Tibial artery (tissue), 4 donors: ENCODE data around the gene CSPG5.

Experiments
- DNase-seq, 2 donors: peaks; one replicate each; pipeline ENCODE4 v3.0.0-alpha.2; 2019
- H3K27ac ChIP-seq, 2 donors: fragments of 200-600 bp; sonication (generic) in 1 of 2; 1 replicate in 1 of 2; 2 replicates in 1 of 2; pipeline ENCODE4 v1.5.1; 2018 to 2019; ENCODE audit warnings: mild to moderate bottlenecking in 1 of 2
- H3K27me3 ChIP-seq, 2 donors: fragments of 200-600 bp; sonication (generic) in 1 of 2; one replicate each; pipeline versions ENCODE4 v1.5.1 to v1.6.0; 2016 to 2019
- H3K36me3 ChIP-seq, 3 donors: fragments of 200-600 bp; sonication (generic) in 2 of 3; one replicate each; pipeline ENCODE4 v1.5.1; 2016 to 2019; ENCODE audit warnings: mild to moderate bottlenecking in 2 of 3
- H3K4me1 ChIP-seq, 4 donors: fragments of 200-600 bp; sonication (generic) in 2 of 4; 1 replicate in 3 of 4; 2 replicates in 1 of 4; pipeline ENCODE4 v1.5.1; 2016 to 2019
- H3K4me3 ChIP-seq, 2 donors: fragments of 200-600 bp; sonication (generic) in 1 of 2; 1 replicate in 1 of 2; 2 replicates in 1 of 2; pipeline ENCODE4 v1.5.1; 2018 to 2019; ENCODE audit warnings: mild to moderate bottlenecking in 2 of 2
- H3K9me3 ChIP-seq, 3 donors: fragments of 200-600 bp; sonication (generic) in 1 of 3; one replicate each; pipeline ENCODE4 v1.5.1; 2016 to 2019
- intact Hi-C: fragments of 100-400 bp; cut with DNase I; formaldehyde crosslinking; loops from one replicate; pipeline ENCODE4 v1.15.0; 2023; ENCODE audit warnings: low total_unique reads
- TF ChIP-seq, protein P1 (sequence below), 2 experiments: fragments of 200-600 bp in 1 of 2; fragments of 450-650 bp in 1 of 2; IDR thresholded peaks; one replicate each; pipeline ENCODE4 v1.5.1; 2017 to 2019; ENCODE audit warnings: antibody characterized with exemption in 2 of 2, mild to moderate bottlenecking in 1 of 2, moderate library complexity in 1 of 2

CSPG5 gene

DNA sequence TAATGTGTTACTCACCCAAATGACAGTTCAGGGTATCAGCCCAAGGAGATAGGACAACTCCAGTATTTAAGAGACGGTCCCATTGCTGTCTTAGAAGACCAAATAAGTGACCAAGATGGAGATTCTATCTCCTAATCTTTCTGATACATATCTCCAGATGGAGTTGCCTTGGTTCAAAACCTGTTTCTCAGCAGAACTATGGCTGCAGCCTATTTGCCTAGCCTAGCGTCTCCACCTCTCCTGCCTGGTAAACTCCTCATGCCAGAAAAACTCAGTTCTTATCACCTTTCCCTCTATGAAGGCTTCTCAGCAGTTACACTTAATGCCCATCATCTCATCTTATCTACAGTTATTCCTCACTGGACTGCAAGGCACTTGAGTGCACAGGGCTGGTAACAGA, 1.2 kb upstream of the CSPG5 start:
- no peak for DNase-seq
- Histone ChIP-seq H3K4me3 (no peak overlapping the region), H3K27me3 (no peaks in the 10 kb centered on the region), H3K27ac (no peak overlapping the region), H3K36me3 (peaks cover 0 to 8% (median 2%) of the 10 kb centered on the region in 3 donors), H3K9me3 (no peaks in the 10 kb centered on the region), H3K4me1 (peaks cover 0 to 19% (median 16%) of the 10 kb centered on the region in 4 donors)
- intact Hi-C loops = no loop called here
- TF ChIP-seq, protein P1, sequence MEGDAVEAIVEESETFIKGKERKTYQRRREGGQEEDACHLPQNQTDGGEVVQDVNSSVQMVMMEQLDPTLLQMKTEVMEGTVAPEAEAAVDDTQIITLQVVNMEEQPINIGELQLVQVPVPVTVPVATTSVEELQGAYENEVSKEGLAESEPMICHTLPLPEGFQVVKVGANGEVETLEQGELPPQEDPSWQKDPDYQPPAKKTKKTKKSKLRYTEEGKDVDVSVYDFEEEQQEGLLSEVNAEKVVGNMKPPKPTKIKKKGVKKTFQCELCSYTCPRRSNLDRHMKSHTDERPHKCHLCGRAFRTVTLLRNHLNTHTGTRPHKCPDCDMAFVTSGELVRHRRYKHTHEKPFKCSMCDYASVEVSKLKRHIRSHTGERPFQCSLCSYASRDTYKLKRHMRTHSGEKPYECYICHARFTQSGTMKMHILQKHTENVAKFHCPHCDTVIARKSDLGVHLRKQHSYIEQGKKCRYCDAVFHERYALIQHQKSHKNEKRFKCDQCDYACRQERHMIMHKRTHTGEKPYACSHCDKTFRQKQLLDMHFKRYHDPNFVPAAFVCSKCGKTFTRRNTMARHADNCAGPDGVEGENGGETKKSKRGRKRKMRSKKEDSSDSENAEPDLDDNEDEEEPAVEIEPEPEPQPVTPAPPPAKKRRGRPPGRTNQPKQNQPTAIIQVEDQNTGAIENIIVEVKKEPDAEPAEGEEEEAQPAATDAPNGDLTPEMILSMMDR (IDR thresholded peaks at IDR 0.05) = no peak

GRCh38 chr3:47578119-47578632, 489 bp downstream of the CSPG5 start:
- intact Hi-C loops = no loop called here
- Histone ChIP-seq H3K9me3 (no peaks in the 10 kb centered on the region), H3K36me3 (no peaks in the 10 kb centered on the region), H3K4me1 (peaks cover 0 to 23% (median 18%) of the 10 kb centered on the region in 4 donors), H3K27ac (no peak overlapping the region), H3K27me3 (no peaks in the 10 kb centered on the region), H3K4me3 (peak overlapping the region; percentile 59 to 66)
- TF ChIP-seq, protein P1 (IDR thresholded peaks at IDR 0.05) = no peak
- DNase-seq = no peak

DNA sequence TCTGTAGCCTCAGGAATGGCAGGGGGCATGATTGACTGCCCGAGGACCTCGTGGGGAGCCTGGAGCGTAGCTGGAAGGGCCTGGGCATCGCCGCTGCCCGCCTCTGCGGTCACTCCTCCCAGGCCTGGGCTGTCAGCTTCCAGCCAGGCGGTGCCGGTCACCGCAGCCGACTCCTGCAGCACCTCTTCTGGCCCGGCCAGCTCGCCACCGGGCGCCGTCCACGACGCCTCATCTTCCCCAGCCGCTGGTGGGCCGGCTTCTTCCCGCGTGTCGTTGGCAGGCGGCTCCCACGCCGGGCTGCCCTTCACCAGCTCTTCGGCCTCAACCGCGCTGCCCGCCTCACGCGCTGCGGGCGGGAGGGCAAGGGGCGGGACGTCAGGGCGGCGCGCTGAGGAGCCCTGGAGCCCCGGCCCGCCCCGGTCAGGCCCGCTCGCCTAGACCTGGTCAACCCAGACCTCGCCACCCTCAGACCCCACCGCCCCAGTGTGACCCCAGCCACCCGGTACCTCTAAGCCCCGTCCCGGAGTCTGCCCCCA, 1.0 kb downstream of the CSPG5 start:
- peaks cover 0 to 23% (median 18%) of the 10 kb centered on the region in 4 donors for H3K4me1 ChIP-seq
- no peaks in the 10 kb centered on the region for H3K27me3 ChIP-seq
- intact Hi-C loops = no loop called here
- no peaks in the 10 kb centered on the region for H3K36me3 ChIP-seq
- no peak for DNase-seq
- H3K9me3 ChIP-seq = no peaks in the 10 kb centered on the region
- peak overlapping the region; percentile 59 to 66 for H3K4me3 ChIP-seq
- TF ChIP-seq, protein P1 (IDR thresholded peaks at IDR 0.05) = no peak
- no peak overlapping the region for H3K27ac ChIP-seq

- H3K4me3 ChIP-seq = no peak overlapping the region
- H3K27me3 ChIP-seq = no peaks in the 10 kb centered on the region
- H3K27ac ChIP-seq = no peak overlapping the region
- H3K4me1 ChIP-seq = peaks cover 0 to 16% (median 12%) of the 10 kb centered on the region in 4 donors
- no peaks in the 10 kb centered on the region for H3K36me3 ChIP-seq
- intact Hi-C loops = no loop called here
- no peaks in the 10 kb centered on the region for H3K9me3 ChIP-seq
- DNase-seq = no peak
- TF ChIP-seq, protein P1 (IDR thresholded peaks at IDR 0.05) = no peak
These were observed 5.2 kb downstream of the CSPG5 start for GRCh38 chr3:47573190-47574172.

DNA sequence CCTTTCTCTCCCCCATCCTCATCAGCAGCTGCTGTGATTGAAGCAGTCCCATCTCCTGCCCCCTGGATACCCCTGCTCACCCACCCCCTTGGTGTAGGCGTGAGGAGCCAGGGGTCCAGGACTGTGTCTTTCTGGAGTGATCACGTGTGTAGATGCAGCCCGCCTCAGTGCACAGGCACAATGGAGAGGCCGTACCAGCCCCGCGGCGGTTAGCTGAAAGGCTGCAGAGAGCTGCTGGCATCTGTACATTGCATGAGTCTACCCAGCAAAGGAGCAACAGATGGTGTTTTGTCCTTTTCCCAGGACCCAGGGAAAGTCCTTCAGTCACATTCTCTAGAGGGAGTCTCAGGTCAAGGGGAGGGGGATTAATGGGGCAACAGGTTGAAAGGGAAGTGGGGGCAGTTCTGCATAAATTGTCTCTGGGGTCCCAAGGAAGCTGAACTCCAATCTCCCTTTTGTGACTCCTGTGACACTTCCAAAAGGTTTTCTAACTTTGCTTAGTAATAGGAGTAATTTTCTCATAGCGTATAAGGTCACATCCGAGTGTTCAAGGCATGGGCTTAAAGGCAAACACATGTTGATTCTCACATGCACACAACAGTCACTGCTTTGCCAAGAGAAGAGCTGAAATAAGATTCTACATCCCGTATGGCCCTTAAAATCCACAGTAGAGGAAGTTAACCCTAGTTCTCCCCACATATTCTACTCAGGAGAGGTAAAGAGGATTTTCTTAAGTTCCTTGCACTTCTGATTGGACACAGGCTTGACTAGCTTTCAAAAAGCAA, 7.1 kb downstream of the CSPG5 start:
- Histone ChIP-seq H3K4me3 (no peak overlapping the region), H3K27me3 (no peaks in the 10 kb centered on the region), H3K4me1 (peaks cover 0 to 5% (median 2%) of the 10 kb centered on the region in 4 donors), H3K27ac (no peak overlapping the region), H3K9me3 (no peaks in the 10 kb centered on the region), H3K36me3 (no peaks in the 10 kb centered on the region)
- TF ChIP-seq, protein P1 (IDR thresholded peaks at IDR 0.05) = no peak
- intact Hi-C loops = no loop called here
- DNase-seq = no peak
